Kidney (tissue), 14 donors: Measurements from ENCODE around the gene PAQR8. TPM values are rescaled to one million over a fixed set of nuclear protein-coding genes. Genes with fewer than 3 reads are reported as not detected.
A peak's percentile ranks its signal among the peaks of the same experiment; 100 is the strongest.

Experiments used
- DNase-seq, 5 donors: peaks; one replicate each; pipeline ENCODE4 v3.0.0-alpha.2; 2013 to 2020
- FAIRE-seq: peaks from 2 replicates; lab custom pipeline; 2012; peaks lifted over from hg19 to GRCh38; lab: Jason Lieb, UNC
- H3K27ac ChIP-seq, 2 donors: one replicate each; pipeline ENCODE4 v1.7.0; 2013; ENCODE audit warnings: low read depth in 2 of 2, low read length in 2 of 2, inconsistent platforms in 1 of 2
- H3K27me3 ChIP-seq: one replicate; pipeline ENCODE4 v1.7.1; 2013; ENCODE audit warnings: low read length, inconsistent platforms; ENCODE audit not compliant: control insufficient read depth, insufficient read depth
- H3K36me3 ChIP-seq, 3 donors: one replicate each; pipeline versions ENCODE4 v1.7.0 to v1.7.1; 2013; ENCODE audit warnings: low read length in 3 of 3, control low read depth in 1 of 3, inconsistent platforms in 1 of 3; ENCODE audit not compliant: insufficient read depth in 3 of 3, control insufficient read depth in 2 of 3
- H3K4me1 ChIP-seq, 3 donors: one replicate each; pipeline versions ENCODE4 v1.7.0 to v1.7.1; 2013; ENCODE audit warnings: low read length in 3 of 3, inconsistent platforms in 1 of 3, low read depth in 1 of 3; ENCODE audit not compliant: control insufficient read depth in 2 of 3, insufficient read depth in 2 of 3
- H3K4me3 ChIP-seq, 3 donors: one replicate each; pipeline versions ENCODE4 v1.7.0 to v1.8.1; 2013; ENCODE audit warnings: low read length in 3 of 3, control low read depth in 1 of 3, inconsistent platforms in 1 of 3
- H3K9ac ChIP-seq, 3 donors: one replicate each; pipeline versions ENCODE4 v1.7.0 to v1.7.1; 2013; ENCODE audit warnings: low read length in 3 of 3, control low read depth in 1 of 3, inconsistent platforms in 1 of 3
- H3K9me3 ChIP-seq, 3 donors: one replicate each; pipeline versions ENCODE4 v1.7.0 to v1.7.1; 2013; ENCODE audit warnings: low read length in 3 of 3, control low read depth in 1 of 3, inconsistent platforms in 1 of 3; ENCODE audit not compliant: control insufficient read depth in 2 of 3, insufficient read depth in 1 of 3
- CTCF ChIP-seq: IDR thresholded peaks from 3 replicates; pipeline ENCODE4 v1.5.1; 2012; ENCODE audit warnings: mild to moderate bottlenecking, moderate library complexity, borderline replicate concordance; ENCODE audit not compliant: insufficient read depth; ENCODE audit errors: extremely low read depth
- intact Hi-C: fragments of 100-400 bp; cut with DNase I; formaldehyde crosslinking; loops from one replicate; pipeline ENCODE4 v1.11.1; 2022
- polyA plus RNA-seq: library from polyadenylated mRNA; stranded (reverse); fragments of 350-450 nt; fragmentation: Illumina TruSeq; extraction: RNeasy Lipid Tissue Mini Kit (QIAGEN cat#74804); gene quantifications from one replicate; pipeline ENCODE4 v1.2.3, GENCODE V29; 2014; ENCODE audit warnings: low read depth, low replicate concordance; ENCODE audit not compliant: insufficient read depth
- total RNA-seq: library from RNA; stranded (reverse); fragmentation: NEBNext Ultra II Directional; extraction: Animal tissue kit (Norgen Biotek cat#: 25700); gene quantifications from one replicate; pipeline ENCODE4 v1.2.1, GENCODE V29; 2021
- donor health status: control.
- donor health status: control.
- donor health status: control.
- donor health status: control.
- donor health status: control.
- donor health status: DM: yes; HTN: yes; CAD: no.
- donor health status: Normal renal cell carcinoma (clear cell type).

The PAQR8 gene
- total and polyA plus RNA-seq, 2 donors from 2014 or later, result 5.9 to 7.5 TPM

DNA sequence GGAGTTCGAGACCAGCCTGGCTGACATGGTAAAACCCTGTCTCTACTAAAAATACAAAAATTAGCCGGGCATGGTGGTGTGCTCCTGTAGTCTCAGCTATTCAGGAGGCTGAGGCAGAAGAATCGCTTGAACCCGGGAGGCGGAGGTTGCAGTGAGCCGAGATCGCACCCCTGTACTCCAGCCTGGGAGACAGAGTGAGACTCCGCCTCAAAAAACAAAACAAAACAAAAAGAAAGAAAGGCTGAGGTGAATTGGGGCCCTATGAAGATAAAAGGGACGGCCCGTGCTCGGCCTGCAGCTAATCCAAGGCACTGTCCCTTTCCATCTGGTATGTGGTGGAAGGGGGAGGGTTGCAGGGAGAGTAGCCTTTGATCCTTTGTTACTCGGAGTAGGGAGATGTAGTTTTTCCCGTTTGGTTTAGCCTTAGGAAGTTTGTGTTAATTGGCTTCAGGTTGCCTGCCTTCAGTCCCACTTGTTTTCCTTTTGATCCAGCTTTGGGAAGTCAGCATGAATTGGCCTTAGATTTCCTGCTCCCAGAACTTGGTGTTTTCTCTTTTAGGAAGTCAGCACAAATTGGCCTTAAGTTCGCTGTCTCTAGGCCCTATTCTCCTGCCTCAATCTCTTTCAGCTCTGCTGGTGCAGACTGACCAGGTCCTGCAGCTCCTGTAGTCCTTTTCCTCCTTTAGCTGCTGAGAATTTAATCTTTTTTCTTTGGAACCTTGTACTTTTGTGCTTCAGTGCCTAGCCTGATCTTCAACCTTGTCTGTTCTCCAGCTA lies 36.1 kb upstream of the PAQR8 start:
- Histone ChIP-seq H3K9me3 (no peaks in the 10 kb centered on the region), H3K36me3 (no peaks in the 10 kb centered on the region), H3K4me3 (no peak overlapping the region), H3K27ac (no peak overlapping the region), H3K4me1 (peaks cover 0 to 6% (median 0%) of the 10 kb centered on the region in 3 donors), H3K27me3 (no peaks in the 10 kb centered on the region), H3K9ac (no peak overlapping the region)
- no peak for FAIRE-seq
- no peak for TF ChIP-seq CTCF
- DNase-seq, result peak in 3 of 5 donors; percentile 23 to 72 (median 63)
- intact Hi-C loops, result no loop called here

DNA sequence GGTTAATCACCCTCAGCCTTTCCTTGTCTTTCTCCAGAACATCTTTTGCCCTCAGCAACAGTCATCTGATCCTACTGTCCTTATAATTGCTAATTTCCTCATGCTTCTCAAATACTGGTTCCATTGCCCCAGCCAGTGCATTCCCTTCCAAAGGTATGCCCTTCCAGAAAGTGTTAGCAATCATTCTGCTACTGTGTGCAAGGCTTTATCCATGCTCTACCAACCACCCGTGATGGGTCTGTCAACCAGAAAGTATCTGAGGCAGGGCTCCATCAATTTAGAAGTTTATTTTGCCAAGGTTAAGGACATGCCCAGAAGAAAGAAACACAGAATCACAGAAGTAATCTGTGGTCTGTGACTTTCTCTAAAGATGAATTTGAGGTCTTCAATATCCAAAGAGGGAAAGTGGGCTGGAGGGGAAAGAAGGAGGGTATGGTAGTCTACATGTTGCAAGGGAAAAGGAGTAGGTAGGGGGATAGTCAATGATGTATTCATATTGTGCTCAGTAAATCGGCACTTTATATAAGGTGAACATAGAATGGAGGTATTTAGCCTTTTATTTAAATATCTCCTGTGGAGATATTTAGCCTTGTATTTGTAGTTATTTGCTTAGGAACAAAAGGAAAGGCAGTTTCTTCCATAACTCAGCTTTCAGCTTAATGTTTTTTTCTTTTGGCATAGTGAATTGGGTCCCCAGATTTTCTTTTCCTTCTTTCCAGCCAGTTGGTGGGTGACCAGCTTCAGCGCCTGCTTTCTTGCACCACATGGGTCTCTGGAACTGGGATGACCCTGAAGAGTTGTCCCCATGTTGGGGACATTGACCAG lies 35.2 kb upstream of the PAQR8 start:
- intact Hi-C loops, result no loop called here
- TF ChIP-seq CTCF, result no peak
- no peak for FAIRE-seq

GRCh38 chr6:52328303-52328662 lies 33.7 kb upstream of the PAQR8 start:
- Histone ChIP-seq H3K27ac (no peak overlapping the region), H3K4me3 (no peak overlapping the region), H3K27me3 (no peaks in the 10 kb centered on the region), H3K4me1 (peaks cover 0 to 6% (median 0%) of the 10 kb centered on the region in 3 donors), H3K36me3 (no peaks in the 10 kb centered on the region), H3K9ac (no peak overlapping the region), H3K9me3 (no peaks in the 10 kb centered on the region)
- no peak for TF ChIP-seq CTCF
- intact Hi-C loops, result no loop called here
- FAIRE-seq (no peak), DNase-seq (peak in 1 of 5 donors; percentile 13)

More for the DNA sequence above, 35.2 kb upstream of the PAQR8 start:
- H3K9ac ChIP-seq, result no peak overlapping the region
- H3K4me3 ChIP-seq, result no peak overlapping the region
- no peaks in the 10 kb centered on the region for H3K27me3 ChIP-seq
- H3K27ac ChIP-seq, result no peak overlapping the region
- DNase-seq, result peak in 2 of 5 donors; percentile 39 to 48
- H3K4me1 ChIP-seq, result peaks cover 0 to 6% (median 0%) of the 10 kb centered on the region in 3 donors
- H3K36me3 ChIP-seq, result no peaks in the 10 kb centered on the region
- H3K9me3 ChIP-seq, result no peaks in the 10 kb centered on the region
